GM19463 (cell line): ENCODE results near the gene PKD1L1.
"Not testable (repeated sequence)": the region's sequence is repeated elsewhere in the genome, so short reads cannot be mapped to it uniquely, and the experiment has no call there.

Experiments used
- ATAC-seq: cut with Tn5 transposase; IDR thresholded peaks from one replicate; pipeline ENCODE4 v1.9.1; 2021; ENCODE audit warnings: mild to moderate bottlenecking, moderate library complexity; ENCODE audit not compliant: unreplicated experiment

Gene PKD1L1, protein sequence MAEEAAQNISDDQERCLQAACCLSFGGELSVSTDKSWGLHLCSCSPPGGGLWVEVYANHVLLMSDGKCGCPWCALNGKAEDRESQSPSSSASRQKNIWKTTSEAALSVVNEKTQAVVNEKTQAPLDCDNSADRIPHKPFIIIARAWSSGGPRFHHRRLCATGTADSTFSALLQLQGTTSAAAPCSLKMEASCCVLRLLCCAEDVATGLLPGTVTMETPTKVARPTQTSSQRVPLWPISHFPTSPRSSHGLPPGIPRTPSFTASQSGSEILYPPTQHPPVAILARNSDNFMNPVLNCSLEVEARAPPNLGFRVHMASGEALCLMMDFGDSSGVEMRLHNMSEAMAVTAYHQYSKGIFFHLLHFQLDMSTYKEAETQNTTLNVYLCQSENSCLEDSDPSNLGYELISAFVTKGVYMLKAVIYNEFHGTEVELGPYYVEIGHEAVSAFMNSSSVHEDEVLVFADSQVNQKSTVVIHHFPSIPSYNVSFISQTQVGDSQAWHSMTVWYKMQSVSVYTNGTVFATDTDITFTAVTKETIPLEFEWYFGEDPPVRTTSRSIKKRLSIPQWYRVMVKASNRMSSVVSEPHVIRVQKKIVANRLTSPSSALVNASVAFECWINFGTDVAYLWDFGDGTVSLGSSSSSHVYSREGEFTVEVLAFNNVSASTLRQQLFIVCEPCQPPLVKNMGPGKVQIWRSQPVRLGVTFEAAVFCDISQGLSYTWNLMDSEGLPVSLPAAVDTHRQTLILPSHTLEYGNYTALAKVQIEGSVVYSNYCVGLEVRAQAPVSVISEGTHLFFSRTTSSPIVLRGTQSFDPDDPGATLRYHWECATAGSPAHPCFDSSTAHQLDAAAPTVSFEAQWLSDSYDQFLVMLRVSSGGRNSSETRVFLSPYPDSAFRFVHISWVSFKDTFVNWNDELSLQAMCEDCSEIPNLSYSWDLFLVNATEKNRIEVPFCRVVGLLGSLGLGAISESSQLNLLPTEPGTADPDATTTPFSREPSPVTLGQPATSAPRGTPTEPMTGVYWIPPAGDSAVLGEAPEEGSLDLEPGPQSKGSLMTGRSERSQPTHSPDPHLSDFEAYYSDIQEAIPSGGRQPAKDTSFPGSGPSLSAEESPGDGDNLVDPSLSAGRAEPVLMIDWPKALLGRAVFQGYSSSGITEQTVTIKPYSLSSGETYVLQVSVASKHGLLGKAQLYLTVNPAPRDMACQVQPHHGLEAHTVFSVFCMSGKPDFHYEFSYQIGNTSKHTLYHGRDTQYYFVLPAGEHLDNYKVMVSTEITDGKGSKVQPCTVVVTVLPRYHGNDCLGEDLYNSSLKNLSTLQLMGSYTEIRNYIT (N-terminal part only)

DNA sequence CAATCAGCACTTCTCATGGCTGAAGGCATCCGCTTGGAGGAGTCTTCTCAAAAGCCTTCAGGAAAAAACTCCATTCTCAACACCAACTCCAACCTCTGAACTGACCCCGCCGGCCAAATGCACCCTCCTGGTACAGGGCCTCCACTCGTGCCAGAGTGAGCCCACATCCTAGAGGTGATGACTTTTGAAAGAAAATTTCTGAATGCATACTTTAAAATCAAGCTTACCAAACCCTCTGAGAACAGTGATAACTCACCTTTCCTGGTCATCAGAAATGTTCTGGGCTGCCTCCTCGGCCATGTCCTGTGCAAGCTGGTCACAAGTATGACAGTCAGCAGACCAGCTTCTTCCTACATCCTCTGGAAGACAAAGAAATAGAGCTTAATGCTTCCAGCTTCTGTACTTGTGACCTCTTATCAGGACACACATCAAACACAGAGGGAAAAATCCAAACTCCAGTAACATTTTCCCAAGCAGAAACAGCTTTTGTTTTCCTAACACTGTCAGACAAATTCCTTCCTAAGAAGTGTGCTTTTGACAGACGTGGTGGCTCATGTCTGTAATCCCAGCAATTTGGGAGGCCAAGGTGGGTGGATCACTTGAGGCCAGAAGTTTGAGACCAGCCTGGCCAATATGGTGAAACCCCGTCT is at the start of gene PKD1L1:
TSS of gene PKD1L1 (minus strand) at position 326 of the 650 bp plus-strand sequence. CDS start at position 300, 26 bp downstream.
- ATAC-seq = no peak

- ATAC-seq = no peak
Measured at GRCh38 chr7:47992446-47992845, 44.2 kb upstream of the PKD1L1 start.

DNA sequence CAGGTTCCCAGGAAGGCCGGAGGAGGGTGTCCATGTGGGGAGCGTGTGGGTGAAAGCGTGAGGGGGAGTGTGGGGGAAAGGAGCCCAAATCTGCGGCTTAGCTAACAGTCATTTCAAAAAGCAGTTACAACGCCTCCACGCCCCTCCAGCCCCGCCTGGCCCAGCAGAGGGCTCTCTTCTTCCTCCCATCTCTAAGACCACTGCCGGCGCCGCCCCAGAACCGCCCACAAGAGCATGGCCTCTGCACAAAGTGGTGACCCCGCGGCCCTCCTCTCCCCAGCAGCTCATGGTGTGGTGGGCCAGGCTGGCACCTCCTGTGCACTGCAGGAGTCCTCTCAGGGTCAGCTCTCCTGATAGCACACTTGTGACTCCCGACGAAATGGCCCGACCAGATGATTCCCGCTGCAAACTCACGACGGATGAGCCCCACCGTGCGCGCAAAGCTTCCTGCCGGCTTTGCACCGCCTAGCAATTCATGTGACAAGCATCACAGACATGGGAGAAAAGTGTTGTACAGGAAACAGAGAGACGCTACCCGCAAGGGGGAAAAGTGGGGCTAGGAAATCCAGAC is 43.6 kb upstream of the PKD1L1 start:
- ATAC-seq = peak; percentile 97

- no peak for ATAC-seq
Measured at GRCh38 chr7:47991270-47991669, 43.0 kb upstream of the PKD1L1 start.

DNA sequence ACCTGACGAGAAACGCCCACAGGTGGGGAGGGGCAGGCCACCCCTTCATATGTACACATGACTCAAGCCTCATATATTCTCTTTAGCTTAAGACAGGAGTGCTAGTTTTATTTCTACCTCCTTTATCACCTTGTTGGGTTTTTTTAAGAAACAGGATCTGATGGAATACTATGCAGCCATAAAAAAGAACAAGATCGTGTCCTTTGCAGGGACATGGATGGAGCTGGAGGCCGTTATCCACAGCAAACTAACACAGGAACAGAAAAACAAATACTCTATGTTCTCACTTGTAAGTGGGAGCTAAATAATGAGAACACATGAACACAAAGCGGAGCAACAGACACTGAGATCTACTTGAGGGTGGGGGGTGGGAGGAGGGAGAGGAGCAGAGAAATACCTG is 42.3 kb upstream of the PKD1L1 start:
- no peak for ATAC-seq

DNA sequence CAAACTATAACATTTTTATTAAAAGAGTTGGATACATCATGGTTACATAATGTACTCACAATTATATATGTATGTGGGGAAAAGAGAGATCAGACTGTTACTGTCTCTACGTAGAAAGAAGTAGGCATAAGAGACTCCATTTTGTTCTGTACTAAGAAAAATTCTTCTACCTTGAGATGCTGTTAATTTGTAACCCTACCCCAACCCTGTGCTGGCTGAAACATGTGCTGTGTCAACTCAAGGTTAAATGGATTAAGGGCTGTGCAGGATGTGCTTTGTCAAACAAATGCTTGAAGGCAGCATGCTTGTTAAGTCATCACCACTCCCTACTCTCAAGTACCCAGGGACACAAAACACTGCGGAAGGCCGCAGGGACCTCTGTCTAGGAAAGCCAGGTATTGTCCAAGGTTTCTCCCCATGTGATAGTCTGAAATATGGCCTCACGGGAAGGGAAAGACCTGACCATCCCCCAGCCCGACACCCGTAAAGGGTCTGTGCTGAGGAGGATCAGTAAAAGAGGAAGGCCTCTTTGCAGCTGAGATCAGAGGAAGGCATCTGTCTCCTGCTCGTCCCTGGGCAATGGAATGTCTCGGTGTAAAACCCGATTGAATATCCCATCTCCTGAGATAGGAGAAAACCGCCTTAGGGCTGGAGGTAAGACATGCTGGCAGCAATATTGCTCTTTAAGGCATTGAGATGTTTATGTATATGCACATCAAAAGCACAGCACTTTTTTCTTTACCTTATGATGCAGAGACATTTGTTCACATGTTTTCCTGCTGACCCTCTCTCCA is 41.5 kb upstream of the PKD1L1 start:
- ATAC-seq = not testable (repeated sequence)

DNA sequence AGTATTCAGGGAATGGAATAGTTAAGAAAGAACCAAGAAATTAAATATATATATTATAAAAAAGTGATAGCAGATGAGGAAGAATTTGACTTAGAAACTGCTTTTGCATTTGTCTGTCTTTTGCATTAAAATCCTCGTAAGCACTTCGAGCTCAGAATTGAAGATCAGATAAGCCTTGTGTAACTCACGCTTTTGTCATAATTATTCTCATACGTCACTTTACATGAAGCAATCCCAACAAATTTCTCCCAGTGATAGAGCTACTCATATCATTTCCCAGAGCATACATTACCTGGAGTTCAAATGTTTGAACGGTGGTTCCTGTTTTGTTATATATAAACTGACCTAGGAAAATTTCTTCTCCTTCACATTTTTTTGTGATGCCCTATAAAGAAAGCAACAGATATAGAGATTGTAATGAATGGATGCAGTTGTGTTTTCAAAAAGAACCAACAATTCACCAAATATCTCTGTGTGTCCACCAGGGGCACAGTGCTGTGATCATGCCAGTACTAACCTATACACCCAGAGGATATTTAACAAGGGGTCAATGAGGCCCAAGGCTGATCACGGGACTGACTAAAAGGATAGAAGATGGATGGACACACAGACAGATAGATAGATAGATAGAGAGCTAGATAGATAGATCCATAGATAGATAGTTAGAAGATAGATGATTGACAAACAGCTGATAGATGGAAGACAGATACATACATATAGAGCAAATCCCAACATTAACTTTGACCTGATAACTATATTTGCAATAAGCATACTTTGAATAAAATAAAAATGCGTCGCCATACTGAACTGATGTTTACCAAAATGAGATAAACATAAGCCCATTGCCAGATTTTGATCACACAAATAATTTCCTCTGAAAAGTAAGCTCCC is 40.5 kb upstream of the PKD1L1 start:
- ATAC-seq = no peak

- ATAC-seq = no peak
Measured at GRCh38 chr7:47982610-47983009, 34.3 kb upstream of the PKD1L1 start.

GRCh38 chr7:47980648-47981047 is 32.4 kb upstream of the PKD1L1 start:
- ATAC-seq = not testable (repeated sequence)

DNA sequence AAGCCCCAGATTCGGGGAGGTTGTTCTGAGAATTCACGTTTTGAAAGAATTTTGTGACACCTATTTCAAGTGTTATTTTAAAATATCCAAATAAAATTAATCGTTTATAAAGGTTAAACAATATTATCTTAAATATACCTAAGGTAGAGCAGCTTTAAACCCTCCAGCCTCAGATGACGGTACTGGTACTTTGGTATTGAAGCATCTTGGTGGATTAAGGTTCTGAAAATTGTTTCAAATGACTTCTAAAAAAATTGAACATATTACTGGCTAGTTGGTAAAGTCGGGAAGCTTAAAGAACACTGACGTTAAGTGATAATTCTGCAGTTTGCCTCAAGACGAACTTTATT is 31.5 kb upstream of the PKD1L1 start:
- no peak for ATAC-seq

- ATAC-seq = peak; percentile 99
Measured at GRCh38 chr7:47979145-47979831, 31.0 kb upstream of the PKD1L1 start, which contains the start of gene HUS1. HUS1 (minus strand) TSS chr7:47979615; CDS start chr7:47979519, 96 bp downstream.

DNA sequence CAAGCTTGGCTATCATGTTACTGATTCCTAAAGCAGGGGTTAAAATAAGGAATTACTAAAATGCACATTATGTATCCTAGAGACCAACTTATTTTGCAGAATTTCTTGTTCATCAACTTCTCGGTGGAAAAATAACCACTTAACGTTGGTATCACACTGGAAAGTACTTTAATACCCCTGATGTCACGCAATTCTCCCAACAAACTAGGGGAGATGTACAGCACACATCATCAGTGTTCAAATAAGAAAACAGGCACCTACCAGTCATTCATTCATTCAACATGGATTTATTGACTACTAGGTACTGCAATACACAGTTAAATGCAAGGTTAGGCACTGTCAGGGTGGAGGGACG is 30.5 kb upstream of the PKD1L1 start:
- no peak for ATAC-seq

DNA sequence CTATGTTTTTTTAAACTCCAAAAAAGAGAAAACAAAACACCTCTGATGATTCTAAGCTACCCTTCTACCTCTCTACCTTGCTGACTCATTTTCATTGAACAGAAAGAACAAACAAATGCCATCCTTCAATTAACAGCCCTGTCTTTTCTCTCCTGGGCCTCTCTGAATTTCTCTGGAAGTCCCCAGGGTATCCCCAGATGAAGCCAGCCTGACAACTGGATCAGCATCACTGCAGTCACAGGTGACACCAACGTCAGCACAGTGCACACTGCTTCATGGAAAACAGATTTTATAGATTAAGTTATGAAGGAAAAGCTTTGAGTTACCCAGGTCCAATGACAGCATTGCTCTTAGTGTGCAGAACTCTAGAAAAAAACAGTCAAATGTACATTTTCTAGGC is 25.5 kb upstream of the PKD1L1 start:
- ATAC-seq = no peak

- ATAC-seq = no peak
Measured at GRCh38 chr7:47970761-47971160, 22.5 kb upstream of the PKD1L1 start.

GRCh38 chr7:47968847-47969774 is 20.8 kb upstream of the PKD1L1 start:
- ATAC-seq = peak; percentile 87

GRCh38 chr7:47967708-47968107 is 19.4 kb upstream of the PKD1L1 start:
- ATAC-seq = no peak

DNA sequence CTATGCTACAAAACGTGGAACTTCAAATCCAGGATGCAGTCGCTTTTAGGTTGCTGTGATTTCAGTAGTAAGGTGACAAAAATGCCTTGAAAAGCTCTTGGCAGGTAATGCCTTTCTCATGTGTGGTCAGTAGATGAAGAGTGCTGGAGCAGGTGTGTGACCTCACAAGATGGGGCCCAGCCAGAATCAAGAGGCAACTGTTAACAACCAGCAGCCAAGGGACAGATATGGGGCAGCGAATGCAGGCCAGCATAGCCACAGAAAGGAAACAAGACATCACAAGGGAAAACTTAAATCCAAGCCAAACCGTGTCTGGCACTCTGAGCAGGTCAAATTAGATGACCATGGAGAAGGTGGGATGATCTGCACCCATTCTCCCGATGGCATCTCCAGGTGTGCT is 18.9 kb upstream of the PKD1L1 start:
- ATAC-seq = no peak
